ENCODE measurements around the gene RGS6.

- TF ChIP-seq EP300 (IDR thresholded peaks at IDR 0.05) (no peak), POLR2AphosphoS5 (IDR thresholded peaks at IDR 0.05) (no peak)
These were observed 63.5 kb downstream of the RGS6 start for GRCh38 chr14:71995741-71996140.
